Measurements from ENCODE around the gene LRMDA. TPM values are rescaled to one million over a fixed set of nuclear protein-coding genes. Genes with fewer than 3 reads are reported as not detected.

The LRMDA gene
- total RNA-seq, 1 experiment from 2014 or later, result not detected

DNA sequence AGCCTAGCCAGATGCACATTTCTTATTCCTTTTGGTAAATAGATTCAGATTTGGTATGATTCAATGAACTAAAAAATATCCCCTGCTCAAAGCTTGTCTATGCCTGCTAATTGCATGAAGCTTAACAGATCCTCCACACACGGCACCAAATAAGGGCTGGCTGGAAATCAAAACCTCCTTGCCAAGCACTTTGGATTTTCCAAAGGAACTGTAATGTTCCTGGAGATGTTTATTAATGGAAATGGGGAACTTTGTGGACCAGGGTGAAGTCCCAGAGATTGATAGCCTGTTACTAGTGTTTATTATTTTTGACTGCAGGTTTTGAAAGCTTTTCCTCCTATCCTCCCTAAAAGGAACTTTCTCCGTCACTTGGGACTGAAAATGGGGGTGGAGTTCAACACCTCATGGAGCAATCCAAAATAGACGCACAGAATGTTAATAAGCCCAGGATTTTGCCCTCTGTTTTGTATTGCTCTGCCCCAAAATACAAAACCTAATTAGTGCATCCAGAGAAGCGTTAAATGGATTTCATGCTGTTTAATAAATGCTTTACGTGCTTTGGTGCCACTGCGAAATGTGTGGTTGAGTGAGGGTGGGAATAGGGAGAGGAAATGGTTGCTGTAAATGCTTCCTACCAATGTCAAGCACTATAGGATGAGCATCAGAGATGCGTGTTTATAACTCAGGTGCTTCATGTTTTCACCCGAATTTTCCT is 1027.7 kb downstream of the LRMDA start:
- no TSS peak for BruUV-seq (replicated peaks)
- intact Hi-C loops (cut with micrococcal nuclease; ENCODE audit: unreplicated experiment), result no loop called here
- CTCF ChIA-PET, result no interaction called here
- Histone ChIP-seq H3K36me3 (ENCODE audit: insufficient read depth, low read length, poor library complexity, severe bottlenecking) (no peaks in the 10 kb centered on the region), H3K27me3 (replicated peaks; ENCODE audit: insufficient read depth, low read depth, low read length, poor library complexity) (no peaks in the 10 kb centered on the region), H3K9me3 (ENCODE audit: low read depth, low read length, poor library complexity, severe bottlenecking) (no peaks in the 10 kb centered on the region), H3K4me3 (ENCODE audit: low read depth, low read length, poor library complexity, severe bottlenecking) (no peak overlapping the region), H3K4me1 (ENCODE audit: insufficient read depth, low read length, poor library complexity, severe bottlenecking) (no peaks in the 10 kb centered on the region), H3K27ac (ENCODE audit: low read depth, low read length, poor library complexity, severe bottlenecking) (no peak overlapping the region)
- TF ChIP-seq, protein P1, sequence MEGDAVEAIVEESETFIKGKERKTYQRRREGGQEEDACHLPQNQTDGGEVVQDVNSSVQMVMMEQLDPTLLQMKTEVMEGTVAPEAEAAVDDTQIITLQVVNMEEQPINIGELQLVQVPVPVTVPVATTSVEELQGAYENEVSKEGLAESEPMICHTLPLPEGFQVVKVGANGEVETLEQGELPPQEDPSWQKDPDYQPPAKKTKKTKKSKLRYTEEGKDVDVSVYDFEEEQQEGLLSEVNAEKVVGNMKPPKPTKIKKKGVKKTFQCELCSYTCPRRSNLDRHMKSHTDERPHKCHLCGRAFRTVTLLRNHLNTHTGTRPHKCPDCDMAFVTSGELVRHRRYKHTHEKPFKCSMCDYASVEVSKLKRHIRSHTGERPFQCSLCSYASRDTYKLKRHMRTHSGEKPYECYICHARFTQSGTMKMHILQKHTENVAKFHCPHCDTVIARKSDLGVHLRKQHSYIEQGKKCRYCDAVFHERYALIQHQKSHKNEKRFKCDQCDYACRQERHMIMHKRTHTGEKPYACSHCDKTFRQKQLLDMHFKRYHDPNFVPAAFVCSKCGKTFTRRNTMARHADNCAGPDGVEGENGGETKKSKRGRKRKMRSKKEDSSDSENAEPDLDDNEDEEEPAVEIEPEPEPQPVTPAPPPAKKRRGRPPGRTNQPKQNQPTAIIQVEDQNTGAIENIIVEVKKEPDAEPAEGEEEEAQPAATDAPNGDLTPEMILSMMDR (conservative IDR thresholded peaks at IDR 0.05; ENCODE audit: low read depth, low read length), result no peak
- no peak for TF ChIP-seq EZH2 (IDR thresholded peaks at IDR 0.05; ENCODE audit: borderline replicate concordance, low read depth, low read length, poor library complexity, severe bottlenecking)
- no peak for DNase-seq (ENCODE audit: low spot score)
- POLR2A ChIA-PET (ENCODE audit: low non-redundant PET), result no interaction called here

DNA sequence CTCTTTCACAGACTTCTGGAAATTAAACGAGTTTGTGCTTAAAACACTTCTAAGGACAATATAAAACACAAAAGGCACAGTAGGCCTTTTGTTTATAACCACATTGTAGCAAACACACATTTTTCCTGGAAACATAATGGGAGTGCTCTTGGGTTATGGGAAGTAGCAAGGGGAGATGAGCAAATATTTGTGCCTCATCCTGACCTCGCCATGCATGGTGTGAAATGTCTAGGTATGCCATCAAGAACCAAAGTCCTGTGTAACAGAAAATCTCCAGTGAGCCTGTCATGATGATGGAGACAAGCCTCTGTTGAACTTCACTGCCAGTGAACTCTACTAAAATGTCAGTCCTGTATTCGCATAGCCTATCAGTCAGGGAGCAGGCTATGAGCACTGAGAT is 1029.6 kb downstream of the LRMDA start:
- intact Hi-C loops (cut with micrococcal nuclease; ENCODE audit: unreplicated experiment), result no loop called here
- no peak for DNase-seq (ENCODE audit: low spot score)
- no TSS peak for BruUV-seq (replicated peaks)
- CTCF ChIA-PET, result no interaction called here
- Histone ChIP-seq H3K9me3 (ENCODE audit: low read depth, low read length, poor library complexity, severe bottlenecking) (no peaks in the 10 kb centered on the region), H3K27ac (ENCODE audit: low read depth, low read length, poor library complexity, severe bottlenecking) (no peak overlapping the region), H3K4me1 (ENCODE audit: insufficient read depth, low read length, poor library complexity, severe bottlenecking) (no peaks in the 10 kb centered on the region), H3K36me3 (ENCODE audit: insufficient read depth, low read length, poor library complexity, severe bottlenecking) (no peaks in the 10 kb centered on the region), H3K27me3 (replicated peaks; ENCODE audit: insufficient read depth, low read depth, low read length, poor library complexity) (no peaks in the 10 kb centered on the region), H3K4me3 (ENCODE audit: low read depth, low read length, poor library complexity, severe bottlenecking) (no peak overlapping the region)
- TF ChIP-seq EZH2 (IDR thresholded peaks at IDR 0.05; ENCODE audit: borderline replicate concordance, low read depth, low read length, poor library complexity, severe bottlenecking), result no peak
- TF ChIP-seq, protein P1 (conservative IDR thresholded peaks at IDR 0.05; ENCODE audit: low read depth, low read length), result no peak
- POLR2A ChIA-PET (ENCODE audit: low non-redundant PET), result no interaction called here

DNA sequence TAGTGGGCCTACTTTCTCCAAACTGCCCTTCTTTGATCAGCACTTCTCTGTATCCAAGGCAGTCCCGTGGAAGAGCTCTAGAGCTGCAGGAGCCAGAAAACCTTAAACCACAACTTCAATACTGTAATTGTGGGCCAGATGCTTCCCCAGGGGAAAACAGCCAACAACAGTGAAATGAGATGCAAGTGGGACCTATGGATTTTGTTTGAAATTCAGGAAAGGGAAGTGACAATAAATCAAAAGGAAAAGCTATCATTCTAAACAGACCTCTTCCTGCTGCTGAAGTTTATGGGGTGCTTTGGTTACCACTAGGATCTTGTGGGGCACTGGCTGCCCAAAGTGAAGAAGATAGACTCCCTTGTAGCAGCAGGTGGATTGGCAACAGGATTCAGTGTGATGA is 1031.7 kb downstream of the LRMDA start:
- CTCF ChIA-PET, result interaction anchor here (0.6 kb wide), 1 partner anchor 648 kb away, joined by 3 read pairs; no protein-coding TSS in a partner anchor
- Histone ChIP-seq H3K27ac (ENCODE audit: low read depth, low read length, poor library complexity, severe bottlenecking) (no peak overlapping the region), H3K4me1 (ENCODE audit: insufficient read depth, low read length, poor library complexity, severe bottlenecking) (no peaks in the 10 kb centered on the region), H3K27me3 (replicated peaks; ENCODE audit: insufficient read depth, low read depth, low read length, poor library complexity) (no peaks in the 10 kb centered on the region), H3K4me3 (ENCODE audit: low read depth, low read length, poor library complexity, severe bottlenecking) (no peak overlapping the region), H3K36me3 (ENCODE audit: insufficient read depth, low read length, poor library complexity, severe bottlenecking) (no peaks in the 10 kb centered on the region), H3K9me3 (ENCODE audit: low read depth, low read length, poor library complexity, severe bottlenecking) (no peaks in the 10 kb centered on the region)
- POLR2A ChIA-PET (ENCODE audit: low non-redundant PET), result no interaction called here
- TF ChIP-seq, protein P1 (conservative IDR thresholded peaks at IDR 0.05; ENCODE audit: low read depth, low read length), result no peak
- TF ChIP-seq EZH2 (IDR thresholded peaks at IDR 0.05; ENCODE audit: borderline replicate concordance, low read depth, low read length, poor library complexity, severe bottlenecking), result no peak
- intact Hi-C loops (cut with micrococcal nuclease; ENCODE audit: unreplicated experiment), result no loop called here
- DNase-seq (ENCODE audit: low spot score), result peak; percentile 12
- no TSS peak for BruUV-seq (replicated peaks)
